GM23338 (cell line): ENCODE results near the gene A3GALT2. TPM values are rescaled to one million over a fixed set of nuclear protein-coding genes. Genes with fewer than 3 reads are reported as not detected.

Source experiments
- ATAC-seq: fragments of 200-7000 bp; cut with Tn5 transposase; 3 replicates; pipeline ENCODE4 v1.9.1; 2020
- DNase-seq: peaks from one replicate; pipeline ENCODE4 v3.0.0-alpha.2; 2015; ENCODE audit warnings: low spot score
- H2AFZ ChIP-seq: fragments of 200-600 bp; sonication (generic); 2 replicates; pipeline ENCODE4 v1.8.0; 2016; ENCODE audit warnings: antibody characterized with exemption, mild to moderate bottlenecking, moderate library complexity
- H3F3A ChIP-seq: fragments of 200-600 bp; sonication (generic); replicated peaks from 2 replicates; pipeline ENCODE4 v1.8.0; 2017; ENCODE audit warnings: antibody characterized with exemption, mixed run types, low read depth
- H3K27ac ChIP-seq: fragments of 200-600 bp; sonication (generic); 2 replicates; pipeline ENCODE4 v1.6.1; 2016; ENCODE audit warnings: low read depth
- H3K27me3 ChIP-seq: fragments of 200-600 bp; sonication (generic); 2 replicates; pipeline ENCODE4 v1.8.0; 2016; ENCODE audit warnings: mild to moderate bottlenecking, mixed run types, moderate library complexity; ENCODE audit not compliant: insufficient read depth
- H3K36me3 ChIP-seq: fragments of 200-600 bp; sonication (generic); 2 replicates; pipeline ENCODE4 v1.8.0; 2016; ENCODE audit warnings: mild to moderate bottlenecking; ENCODE audit not compliant: insufficient read depth
- H3K4me1 ChIP-seq: fragments of 200-600 bp; sonication (generic); 2 replicates; pipeline ENCODE4 v1.8.0; 2016; ENCODE audit warnings: mild to moderate bottlenecking, moderate library complexity; ENCODE audit not compliant: insufficient read depth
- H3K4me2 ChIP-seq: fragments of 200-600 bp; sonication (generic); 2 replicates; pipeline ENCODE4 v1.7.1; 2017; ENCODE audit warnings: mixed run types
- H3K4me3 ChIP-seq: fragments of 200-600 bp; sonication (generic); 2 replicates; pipeline ENCODE4 v1.6.1; 2016; ENCODE audit warnings: mixed run types
- H3K79me2 ChIP-seq: fragments of 200-600 bp; sonication (generic); replicated peaks from 2 replicates; pipeline ENCODE4 v1.8.0; 2017; ENCODE audit warnings: mild to moderate bottlenecking; ENCODE audit not compliant: insufficient read depth
- H3K9me2 ChIP-seq: fragments of 200-600 bp; sonication (generic); 2 replicates; pipeline ENCODE4 v1.8.0; 2017; ENCODE audit not compliant: insufficient read depth
- H4K20me1 ChIP-seq: fragments of 200-600 bp; sonication (generic); replicated peaks from 2 replicates; pipeline ENCODE4 v1.8.0; 2017; ENCODE audit warnings: mild to moderate bottlenecking; ENCODE audit not compliant: insufficient read depth
- H3K27ac Mint-ChIP-seq: 2 replicates; pipeline ENCODE4 v1.8.0; 2020; ENCODE audit warnings: inconsistent platforms, mild to moderate bottlenecking, moderate library complexity, mixed read lengths
- H3K27me3 Mint-ChIP-seq: 3 replicates; pipeline ENCODE4 v1.8.0; 2022; ENCODE audit warnings: low read depth, mild to moderate bottlenecking, moderate library complexity, mixed read lengths, inconsistent platforms; ENCODE audit not compliant: insufficient read depth, poor library complexity
- H3K36me3 Mint-ChIP-seq: 3 replicates; pipeline ENCODE4 v1.8.0; 2021; ENCODE audit warnings: low read depth, mild to moderate bottlenecking, inconsistent platforms, moderate library complexity, mixed read lengths
- H3K4me1 Mint-ChIP-seq: 3 replicates; pipeline ENCODE4 v1.8.0; 2020; ENCODE audit warnings: mild to moderate bottlenecking, inconsistent platforms, mixed read lengths
- H3K4me3 Mint-ChIP-seq: 3 replicates; pipeline ENCODE4 v1.8.0; 2021; ENCODE audit warnings: moderate library complexity, mild to moderate bottlenecking, inconsistent platforms, mixed read lengths
- H3K9me3 Mint-ChIP-seq: 3 replicates; pipeline ENCODE4 v1.8.0; 2020; ENCODE audit warnings: moderate library complexity, mild to moderate bottlenecking, inconsistent platforms, mixed read lengths
- CREB1 ChIP-seq: fragments of 250-450 bp; sonication (Bioruptor Pico); IDR thresholded peaks from 2 replicates; pipeline ENCODE4 v1.5.0; 2020; ENCODE audit warnings: low read depth, mild to moderate bottlenecking, moderate library complexity
- EZH2 ChIP-seq: fragments of 200-600 bp; sonication (generic); IDR thresholded peaks from one replicate; pipeline ENCODE4 v1.8.0; 2017; ENCODE audit warnings: antibody characterized with exemption, mild to moderate bottlenecking, low read depth; ENCODE audit not compliant: unreplicated experiment
- EZH2phosphoT487 ChIP-seq: fragments of 200-600 bp; sonication (generic); IDR thresholded peaks from one replicate; pipeline ENCODE4 v1.8.1; 2018; ENCODE audit warnings: antibody characterized with exemption; ENCODE audit not compliant: unreplicated experiment
- JUNB ChIP-seq: IDR thresholded peaks from one replicate; pipeline ENCODE4 v1.6.1; 2016; ENCODE audit warnings: antibody characterized with exemption; ENCODE audit not compliant: unreplicated experiment
- NANOG ChIP-seq: IDR thresholded peaks from 2 replicates; pipeline ENCODE4 v1.6.1; 2016; ENCODE audit warnings: antibody characterized with exemption, borderline replicate concordance
- POLR2AphosphoS5 ChIP-seq: IDR thresholded peaks from 2 replicates; pipeline ENCODE4 v1.6.1; 2016; ENCODE audit warnings: antibody characterized with exemption, low read depth
- STAT1 ChIP-seq: IDR thresholded peaks from one replicate; pipeline ENCODE4 v1.6.1; 2016; ENCODE audit warnings: antibody characterized with exemption; ENCODE audit not compliant: unreplicated experiment
- ZNF114 ChIP-seq: fragments of 250-450 bp; sonication (Bioruptor Pico); IDR thresholded peaks from 2 replicates; pipeline ENCODE4 v1.5.0; 2020; ENCODE audit warnings: mild to moderate bottlenecking, moderate library complexity
- ZNF331 ChIP-seq: fragments of 250-450 bp; sonication (Bioruptor Pico); IDR thresholded peaks from 2 replicates; pipeline ENCODE4 v1.5.0; 2020; ENCODE audit warnings: low read depth, mild to moderate bottlenecking, moderate library complexity
- polyA plus RNA-seq: library from polyadenylated mRNA; unstranded; fragments of >200 nt; fragmentation: Nextera tagmentation; extraction: Ambion mirVana; gene quantifications from 2 replicates; pipeline ENCODE4 v1.2.1, GENCODE V29; 2016
- total RNA-seq: library from RNA; depleted of rRNA; stranded (reverse); fragments of >200 nt; shearing (Covaris generic); gene quantifications from 2 replicates; pipeline ENCODE4 v1.2.3, GENCODE V29; 2014
- TF ChIP-seq, protein P1 (sequence below): IDR thresholded peaks from 2 replicates; pipeline ENCODE4 v1.6.1; 2016; ENCODE audit warnings: antibody characterized with exemption
- TF ChIP-seq, protein P2 (sequence below): IDR thresholded peaks from one replicate; pipeline ENCODE4 v1.6.1; 2018; ENCODE audit warnings: antibody characterized with exemption; ENCODE audit not compliant: unreplicated experiment

The A3GALT2 gene
- total and polyA plus RNA-seq, 2 experiments from 2014 or later, result not detected

- H3K79me2 ChIP-seq, result peaks cover 15% of the 10 kb centered on the region; the same call in 1 of the 2 replicates
- Mint-ChIP-seq H3K27ac (no peak overlapping the region), H3K4me1 (peaks cover 53% of the 10 kb centered on the region), H3K9me3 (no peaks in the 10 kb centered on the region), H3K27me3 (peaks cover 9% of the 10 kb centered on the region), H3K4me3 (no peak overlapping the region), H3K36me3 (peaks cover 14% of the 10 kb centered on the region)
- H2AFZ ChIP-seq, result no peak overlapping the region
- no peaks in the 10 kb centered on the region for H3K9me2 ChIP-seq
- no peaks in the 10 kb centered on the region for H3K36me3 ChIP-seq
- no peaks in the 10 kb centered on the region for H3F3A ChIP-seq
- peaks cover 10% of the 10 kb centered on the region for H3K4me1 ChIP-seq
- H3K4me3 ChIP-seq, result no peak overlapping the region
- H4K20me1 ChIP-seq, result peaks cover 9% of the 10 kb centered on the region
- TF ChIP-seq, protein P1, sequence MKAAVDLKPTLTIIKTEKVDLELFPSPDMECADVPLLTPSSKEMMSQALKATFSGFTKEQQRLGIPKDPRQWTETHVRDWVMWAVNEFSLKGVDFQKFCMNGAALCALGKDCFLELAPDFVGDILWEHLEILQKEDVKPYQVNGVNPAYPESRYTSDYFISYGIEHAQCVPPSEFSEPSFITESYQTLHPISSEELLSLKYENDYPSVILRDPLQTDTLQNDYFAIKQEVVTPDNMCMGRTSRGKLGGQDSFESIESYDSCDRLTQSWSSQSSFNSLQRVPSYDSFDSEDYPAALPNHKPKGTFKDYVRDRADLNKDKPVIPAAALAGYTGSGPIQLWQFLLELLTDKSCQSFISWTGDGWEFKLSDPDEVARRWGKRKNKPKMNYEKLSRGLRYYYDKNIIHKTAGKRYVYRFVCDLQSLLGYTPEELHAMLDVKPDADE, result no peak
- TF ChIP-seq ZNF331 (no peak), STAT1 (no peak)
- DNase-seq, result no peak
- H3K27ac ChIP-seq, result no peak overlapping the region
- no peak overlapping the region for H3K4me2 ChIP-seq
- no peak for ATAC-seq
- H3K27me3 ChIP-seq, result no peaks in the 10 kb centered on the region
Observed at GRCh38 chr1:33271666-33272505, 49.0 kb downstream of the A3GALT2 start.

GRCh38 chr1:33270808-33271465 lies 50.0 kb downstream of the A3GALT2 start:
- H3K4me3 Mint-ChIP-seq, result no peak overlapping the region
- H3K4me1 Mint-ChIP-seq, result peaks cover 53% of the 10 kb centered on the region
- Histone ChIP-seq H3K9me2 (no peaks in the 10 kb centered on the region), H3K27me3 (no peaks in the 10 kb centered on the region), H3K4me1 (peaks cover 10% of the 10 kb centered on the region), H2AFZ (no peak overlapping the region), H4K20me1 (peaks cover 9% of the 10 kb centered on the region), H3F3A (no peaks in the 10 kb centered on the region), H3K36me3 (no peaks in the 10 kb centered on the region), H3K27ac (no peak overlapping the region), H3K4me2 (no peak overlapping the region), H3K4me3 (no peak overlapping the region), H3K79me2 (peaks cover 17% of the 10 kb centered on the region; the same call in 1 of the 2 replicates)
- DNase-seq, result no peak
- H3K27me3 Mint-ChIP-seq, result peaks cover 12% of the 10 kb centered on the region
- peaks cover 11% of the 10 kb centered on the region for H3K36me3 Mint-ChIP-seq
- H3K27ac Mint-ChIP-seq, result no peak overlapping the region
- no peaks in the 10 kb centered on the region for H3K9me3 Mint-ChIP-seq
- no peak for ATAC-seq
- TF ChIP-seq STAT1 (no peak), JUNB (no peak), NANOG (no peak), ZNF114 (CRISPR knock-in tag) (no peak), POLR2AphosphoS5 (no peak), CREB1 (CRISPR knock-in tag) (no peak), EZH2 (no peak), EZH2phosphoT487 (no peak), ZNF331 (no peak)
- TF ChIP-seq, protein P2, sequence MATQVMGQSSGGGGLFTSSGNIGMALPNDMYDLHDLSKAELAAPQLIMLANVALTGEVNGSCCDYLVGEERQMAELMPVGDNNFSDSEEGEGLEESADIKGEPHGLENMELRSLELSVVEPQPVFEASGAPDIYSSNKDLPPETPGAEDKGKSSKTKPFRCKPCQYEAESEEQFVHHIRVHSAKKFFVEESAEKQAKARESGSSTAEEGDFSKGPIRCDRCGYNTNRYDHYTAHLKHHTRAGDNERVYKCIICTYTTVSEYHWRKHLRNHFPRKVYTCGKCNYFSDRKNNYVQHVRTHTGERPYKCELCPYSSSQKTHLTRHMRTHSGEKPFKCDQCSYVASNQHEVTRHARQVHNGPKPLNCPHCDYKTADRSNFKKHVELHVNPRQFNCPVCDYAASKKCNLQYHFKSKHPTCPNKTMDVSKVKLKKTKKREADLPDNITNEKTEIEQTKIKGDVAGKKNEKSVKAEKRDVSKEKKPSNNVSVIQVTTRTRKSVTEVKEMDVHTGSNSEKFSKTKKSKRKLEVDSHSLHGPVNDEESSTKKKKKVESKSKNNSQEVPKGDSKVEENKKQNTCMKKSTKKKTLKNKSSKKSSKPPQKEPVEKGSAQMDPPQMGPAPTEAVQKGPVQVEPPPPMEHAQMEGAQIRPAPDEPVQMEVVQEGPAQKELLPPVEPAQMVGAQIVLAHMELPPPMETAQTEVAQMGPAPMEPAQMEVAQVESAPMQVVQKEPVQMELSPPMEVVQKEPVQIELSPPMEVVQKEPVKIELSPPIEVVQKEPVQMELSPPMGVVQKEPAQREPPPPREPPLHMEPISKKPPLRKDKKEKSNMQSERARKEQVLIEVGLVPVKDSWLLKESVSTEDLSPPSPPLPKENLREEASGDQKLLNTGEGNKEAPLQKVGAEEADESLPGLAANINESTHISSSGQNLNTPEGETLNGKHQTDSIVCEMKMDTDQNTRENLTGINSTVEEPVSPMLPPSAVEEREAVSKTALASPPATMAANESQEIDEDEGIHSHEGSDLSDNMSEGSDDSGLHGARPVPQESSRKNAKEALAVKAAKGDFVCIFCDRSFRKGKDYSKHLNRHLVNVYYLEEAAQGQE, result no peak
- TF ChIP-seq, protein P1, result no peak
